Hepatocyte (in vitro differentiated cells): ENCODE results near the gene ADGRG6. TPM values are rescaled to one million over a fixed set of nuclear protein-coding genes. Genes with fewer than 3 reads are reported as not detected.

Experiments
- DNase-seq: peaks from one replicate; pipeline ENCODE4 v3.0.0-alpha.2; 2016; ENCODE audit warnings: low spot score
- H2AFZ ChIP-seq: fragments of 200-600 bp; sonication (generic); 2 replicates; pipeline ENCODE4 v1.6.0; 2016; ENCODE audit warnings: antibody characterized with exemption, mild to moderate bottlenecking
- H3K27ac ChIP-seq: fragments of 200-600 bp; sonication (generic); 2 replicates; pipeline ENCODE4 v1.5.1; 2016; ENCODE audit warnings: mild to moderate bottlenecking
- H3K27me3 ChIP-seq: fragments of 200-600 bp; sonication (generic); 2 replicates; pipeline ENCODE4 v1.6.1; 2016
- H3K36me3 ChIP-seq: fragments of 200-600 bp; sonication (generic); replicated peaks from 2 replicates; pipeline ENCODE4 v1.5.1; 2016; ENCODE audit warnings: low read depth; ENCODE audit not compliant: insufficient read depth
- H3K4me1 ChIP-seq: fragments of 200-600 bp; sonication (generic); 2 replicates; pipeline ENCODE4 v1.5.1; 2016; ENCODE audit warnings: mild to moderate bottlenecking, moderate library complexity; ENCODE audit not compliant: insufficient read depth
- H3K4me2 ChIP-seq: fragments of 200-600 bp; sonication (generic); 2 replicates; pipeline ENCODE4 v1.6.0; 2016
- H3K4me3 ChIP-seq: fragments of 200-600 bp; sonication (generic); 2 replicates; pipeline ENCODE4 v1.5.1; 2016; ENCODE audit warnings: mild to moderate bottlenecking
- H3K79me2 ChIP-seq: fragments of 200-600 bp; sonication (generic); 2 replicates; pipeline ENCODE4 v1.6.0; 2017; ENCODE audit warnings: mild to moderate bottlenecking
- H3K9me2 ChIP-seq: fragments of 200-600 bp; sonication (generic); replicated peaks from 2 replicates; pipeline ENCODE4 v1.6.0; 2017; ENCODE audit warnings: mild to moderate bottlenecking; ENCODE audit not compliant: insufficient read depth
- H3K9me3 ChIP-seq: fragments of 200-600 bp; sonication (generic); 2 replicates; pipeline ENCODE4 v1.5.1; 2016; ENCODE audit warnings: low read depth, mild to moderate bottlenecking
- H4K20me1 ChIP-seq: fragments of 200-600 bp; sonication (generic); 2 replicates; pipeline ENCODE4 v1.6.0; 2016; ENCODE audit warnings: mild to moderate bottlenecking; ENCODE audit not compliant: insufficient read depth, poor library complexity, severe bottlenecking
- EZH2 ChIP-seq: fragments of 200-600 bp; sonication (generic); IDR thresholded peaks from 2 replicates; pipeline ENCODE4 v1.6.1; 2016; ENCODE audit warnings: antibody characterized with exemption, mild to moderate bottlenecking, borderline replicate concordance
- EZH2phosphoT487 ChIP-seq: fragments of 200-600 bp; sonication (generic); IDR thresholded peaks from one replicate; pipeline ENCODE4 v1.6.1; 2018; ENCODE audit warnings: antibody characterized with exemption, mild to moderate bottlenecking, low read depth, moderate library complexity; ENCODE audit not compliant: unreplicated experiment, severe bottlenecking
- WGBS: methylation state at CpG from one replicate; pipeline ENCODE4 v1.1.6; 2016; ENCODE audit warnings: low lambda C conversion rate; ENCODE audit errors: missing lambda C conversion rate; 5-methylcytosine and 5-hydroxymethylcytosine counted together
- polyA plus RNA-seq: library from polyadenylated mRNA; unstranded; fragments of >200 nt; fragmentation: Nextera tagmentation; extraction: Ambion mirVana; gene quantifications from 2 replicates; pipeline ENCODE4 v1.2.1, GENCODE V29; 2016
- total RNA-seq: library from RNA; depleted of rRNA; stranded (reverse); fragments of >200 nt; gene quantifications from 2 replicates; pipeline ENCODE4 v1.2.3, GENCODE V29; 2014
- TF ChIP-seq, protein P1 (sequence below): fragments of 200-600 bp; sonication (generic); IDR thresholded peaks from 2 replicates; pipeline ENCODE4 v1.5.1; 2016; ENCODE audit warnings: antibody characterized with exemption, mild to moderate bottlenecking; ENCODE audit not compliant: poor library complexity

Gene ADGRG6
- total and polyA plus RNA-seq, 2 experiments from 2014 or later, result 13.9 to 92.0 TPM

DNA sequence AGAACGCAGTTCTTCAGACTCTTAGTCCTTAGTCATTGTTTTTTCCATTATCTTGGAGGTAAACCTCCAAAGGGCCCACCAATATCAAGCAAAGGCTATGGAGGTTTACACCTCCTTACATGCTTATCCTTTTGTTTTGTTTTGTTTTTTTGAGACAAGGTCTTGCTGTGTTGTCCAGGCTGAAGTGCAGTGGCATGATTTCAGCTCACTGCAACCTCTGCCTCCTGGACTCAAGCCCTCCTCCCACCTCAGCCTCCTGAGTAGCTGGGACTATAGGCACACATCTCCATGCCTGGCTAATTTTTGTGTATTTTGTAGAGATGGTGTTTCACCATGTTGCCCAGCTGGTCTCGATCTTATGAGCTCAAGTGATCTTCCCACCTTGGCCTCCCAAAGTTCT lies 26.3 kb downstream of the ADGRG6 start:
- TF ChIP-seq EZH2phosphoT487, result no peak
- no peak for TF ChIP-seq EZH2
- TF ChIP-seq, protein P1, sequence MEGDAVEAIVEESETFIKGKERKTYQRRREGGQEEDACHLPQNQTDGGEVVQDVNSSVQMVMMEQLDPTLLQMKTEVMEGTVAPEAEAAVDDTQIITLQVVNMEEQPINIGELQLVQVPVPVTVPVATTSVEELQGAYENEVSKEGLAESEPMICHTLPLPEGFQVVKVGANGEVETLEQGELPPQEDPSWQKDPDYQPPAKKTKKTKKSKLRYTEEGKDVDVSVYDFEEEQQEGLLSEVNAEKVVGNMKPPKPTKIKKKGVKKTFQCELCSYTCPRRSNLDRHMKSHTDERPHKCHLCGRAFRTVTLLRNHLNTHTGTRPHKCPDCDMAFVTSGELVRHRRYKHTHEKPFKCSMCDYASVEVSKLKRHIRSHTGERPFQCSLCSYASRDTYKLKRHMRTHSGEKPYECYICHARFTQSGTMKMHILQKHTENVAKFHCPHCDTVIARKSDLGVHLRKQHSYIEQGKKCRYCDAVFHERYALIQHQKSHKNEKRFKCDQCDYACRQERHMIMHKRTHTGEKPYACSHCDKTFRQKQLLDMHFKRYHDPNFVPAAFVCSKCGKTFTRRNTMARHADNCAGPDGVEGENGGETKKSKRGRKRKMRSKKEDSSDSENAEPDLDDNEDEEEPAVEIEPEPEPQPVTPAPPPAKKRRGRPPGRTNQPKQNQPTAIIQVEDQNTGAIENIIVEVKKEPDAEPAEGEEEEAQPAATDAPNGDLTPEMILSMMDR, result no peak
- WGBS, result 94% methylated on average over 2 of the region's 2 CpGs

DNA sequence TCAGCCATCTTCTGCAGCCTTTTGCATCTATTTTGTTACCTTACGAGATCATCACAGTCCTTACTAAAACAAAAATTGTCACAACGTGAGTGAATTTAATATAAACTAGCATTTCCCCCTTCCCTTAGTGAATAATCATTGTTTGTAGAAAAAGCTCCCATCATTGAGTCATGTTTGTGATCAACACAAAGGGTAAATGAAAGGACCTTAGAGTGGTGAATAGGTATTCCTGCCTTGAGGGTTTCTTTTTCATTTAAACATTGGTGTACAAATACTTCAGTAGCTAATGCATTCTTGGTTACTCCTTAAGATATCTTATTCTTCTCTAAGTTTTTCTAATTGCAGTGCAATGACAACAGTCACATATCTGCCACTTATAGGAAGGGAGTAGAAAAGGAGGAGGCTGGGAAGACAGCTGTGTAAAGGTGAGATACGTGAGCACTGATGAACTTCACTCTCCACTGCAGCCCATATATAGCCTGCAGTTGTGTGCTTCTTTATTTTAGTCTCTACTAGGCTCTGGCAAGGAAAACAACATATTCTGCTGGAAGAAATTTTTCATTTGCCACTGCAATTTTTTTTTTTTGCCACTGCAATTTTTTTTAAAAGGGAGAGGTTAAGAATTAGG lies 27.8 kb downstream of the ADGRG6 start:
- no peak for DNase-seq
- Histone ChIP-seq H2AFZ (no peak overlapping the region), H3K9me2 (no peaks in the 10 kb centered on the region), H3K36me3 (no peaks in the 10 kb centered on the region), H3K79me2 (peaks cover 37% of the 10 kb centered on the region), H4K20me1 (no peaks in the 10 kb centered on the region), H3K9me3 (no peaks in the 10 kb centered on the region), H3K27ac (no peak overlapping the region), H3K27me3 (no peaks in the 10 kb centered on the region), H3K4me2 (no peak overlapping the region), H3K4me3 (no peak overlapping the region), H3K4me1 (peaks cover 12% of the 10 kb centered on the region)
- WGBS, result 78% methylated on average over 3 of the region's 3 CpGs
- TF ChIP-seq EZH2phosphoT487 (no peak), EZH2 (no peak)
- TF ChIP-seq, protein P1, result no peak

More for the DNA sequence above, 26.3 kb downstream of the ADGRG6 start:
- Histone ChIP-seq H3K79me2 (peaks cover 37% of the 10 kb centered on the region), H2AFZ (no peak overlapping the region), H3K36me3 (no peaks in the 10 kb centered on the region), H4K20me1 (no peaks in the 10 kb centered on the region), H3K4me1 (peaks cover 24% of the 10 kb centered on the region), H3K9me2 (no peaks in the 10 kb centered on the region), H3K27me3 (no peaks in the 10 kb centered on the region), H3K27ac (no peak overlapping the region), H3K4me3 (no peak overlapping the region), H3K4me2 (no peak overlapping the region), H3K9me3 (no peaks in the 10 kb centered on the region)
- no peak for DNase-seq

DNA sequence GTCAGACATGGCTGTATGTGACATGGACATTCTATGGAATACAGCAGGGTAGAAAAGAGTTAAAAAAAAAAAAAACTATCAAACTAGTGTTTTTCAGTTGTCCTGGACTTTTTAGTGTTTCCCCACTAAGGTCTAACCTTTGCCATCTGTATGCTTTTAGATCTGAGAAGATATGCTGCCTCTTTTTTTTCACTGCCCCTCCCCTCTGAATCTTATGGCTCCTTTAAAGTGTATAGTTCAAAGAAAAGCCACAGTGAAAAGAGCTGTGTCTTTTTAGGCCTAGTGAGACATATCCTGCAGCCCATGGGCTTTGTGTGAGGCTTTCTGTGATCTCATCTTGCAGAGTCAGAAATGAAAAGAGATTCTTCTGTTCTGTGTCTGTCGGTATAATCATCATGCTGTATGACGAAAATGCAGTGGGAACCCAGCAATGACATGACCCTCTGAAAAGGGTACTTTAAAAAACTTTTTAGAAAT lies 29.3 kb downstream of the ADGRG6 start:
- peaks cover 10% of the 10 kb centered on the region for H3K4me1 ChIP-seq
- no peak overlapping the region for H2AFZ ChIP-seq
- H3K36me3 ChIP-seq, result no peaks in the 10 kb centered on the region
- peak overlapping the region; percentile 28 for H3K27ac ChIP-seq
- no peaks in the 10 kb centered on the region for H3K27me3 ChIP-seq
- no peak overlapping the region for H3K4me3 ChIP-seq
- 47% methylated on average over 2 of the region's 2 CpGs for WGBS
- DNase-seq, result no peak
- H4K20me1 ChIP-seq, result no peaks in the 10 kb centered on the region
- H3K4me2 ChIP-seq, result no peak overlapping the region
- TF ChIP-seq EZH2phosphoT487 (no peak), EZH2 (no peak)
- TF ChIP-seq, protein P1, result no peak
- H3K9me3 ChIP-seq, result no peaks in the 10 kb centered on the region
- no peaks in the 10 kb centered on the region for H3K9me2 ChIP-seq
- peaks cover 37% of the 10 kb centered on the region for H3K79me2 ChIP-seq
